GM04503 (cell line): Measurements from ENCODE around the gene SLC24A3.

Experiments
- DNase-seq: peaks from one replicate; pipeline ENCODE4 v3.0.0-alpha.2; 2012; ENCODE audit warnings: low read depth

Gene SLC24A3

GRCh38 chr20:19241440-19241839 is 29.0 kb downstream of the SLC24A3 start:
- DNase-seq: no peak

- no peak for DNase-seq
Observed at GRCh38 chr20:19244291-19244690, 31.8 kb downstream of the SLC24A3 start.

GRCh38 chr20:19249106-19249879 is 36.9 kb downstream of the SLC24A3 start:
- DNase-seq: no peak

- no peak for DNase-seq
Observed at GRCh38 chr20:19250346-19250745, 37.9 kb downstream of the SLC24A3 start.

DNA sequence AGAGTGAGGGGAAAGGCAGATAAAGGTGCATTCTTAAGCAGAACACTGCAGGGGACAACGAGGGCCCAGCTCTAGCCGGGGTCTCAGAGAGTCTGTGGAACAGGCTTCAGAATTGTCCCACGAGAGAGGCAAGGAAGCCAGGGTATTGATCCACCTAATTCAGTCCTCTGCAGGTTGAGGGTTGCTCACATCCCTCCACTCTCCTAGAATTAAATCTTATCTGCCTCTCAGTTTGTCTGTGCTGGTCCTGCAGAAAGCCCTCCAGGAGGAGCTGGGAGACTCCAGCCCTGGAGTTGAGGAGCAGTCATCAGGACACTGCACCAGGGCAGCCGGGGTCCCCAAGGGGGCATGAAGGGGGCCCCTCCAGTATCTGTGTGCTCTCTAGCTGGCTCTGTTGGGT is 39.1 kb downstream of the SLC24A3 start:
- DNase-seq: no peak

- DNase-seq: no peak
Observed at GRCh38 chr20:19251958-19252357, 39.5 kb downstream of the SLC24A3 start.

DNA sequence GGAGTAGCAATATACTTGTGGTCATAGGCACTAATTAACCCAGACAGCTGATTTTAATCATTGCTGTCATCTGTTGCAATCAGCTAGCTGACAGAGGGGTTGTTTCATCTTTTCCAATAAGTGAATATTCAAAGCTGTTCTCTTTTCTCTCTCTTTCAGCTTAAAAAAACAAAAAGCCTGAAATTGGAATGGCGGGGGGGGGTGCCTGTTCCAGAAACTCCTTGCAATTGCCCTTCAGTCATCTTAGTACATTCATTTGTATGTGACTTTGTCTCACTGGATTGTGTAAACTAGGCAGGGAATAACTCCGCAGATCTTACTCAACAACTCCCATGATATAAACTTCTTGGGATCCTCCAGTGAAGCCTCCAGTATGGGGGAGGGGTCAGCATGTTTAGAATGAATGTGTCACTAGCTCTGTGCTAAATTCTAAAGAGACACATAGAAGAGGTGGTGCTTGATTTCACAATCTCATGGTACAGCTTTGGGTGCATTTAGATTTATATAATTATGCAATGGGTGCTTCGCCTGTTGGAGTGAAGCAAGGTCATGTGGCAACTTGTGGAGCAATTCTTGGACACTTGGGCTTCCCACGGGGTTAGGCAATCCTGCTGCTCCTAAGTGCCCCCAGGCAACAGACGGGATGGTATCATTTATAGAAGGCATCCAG is 40.1 kb downstream of the SLC24A3 start:
- no peak for DNase-seq

DNA sequence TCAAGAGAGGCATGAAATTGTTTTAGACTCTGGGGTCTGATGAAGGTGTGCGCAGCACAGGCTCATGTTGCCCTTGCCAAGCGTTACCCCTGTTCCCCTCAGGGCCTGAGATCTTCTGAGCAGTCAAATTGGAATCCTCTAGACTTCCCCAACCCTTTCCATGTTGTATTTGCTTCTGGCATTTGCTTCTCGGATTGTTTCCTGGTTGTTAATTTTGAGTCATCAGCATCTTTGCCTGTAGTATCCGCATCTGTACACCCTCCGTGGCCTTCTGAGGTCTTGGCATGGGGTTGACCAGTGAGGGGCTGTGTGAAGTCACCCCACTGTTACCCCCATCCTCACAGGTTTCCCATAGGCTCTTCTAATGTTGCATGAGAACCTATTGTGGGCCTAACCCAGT is 40.9 kb downstream of the SLC24A3 start:
- no peak for DNase-seq

DNA sequence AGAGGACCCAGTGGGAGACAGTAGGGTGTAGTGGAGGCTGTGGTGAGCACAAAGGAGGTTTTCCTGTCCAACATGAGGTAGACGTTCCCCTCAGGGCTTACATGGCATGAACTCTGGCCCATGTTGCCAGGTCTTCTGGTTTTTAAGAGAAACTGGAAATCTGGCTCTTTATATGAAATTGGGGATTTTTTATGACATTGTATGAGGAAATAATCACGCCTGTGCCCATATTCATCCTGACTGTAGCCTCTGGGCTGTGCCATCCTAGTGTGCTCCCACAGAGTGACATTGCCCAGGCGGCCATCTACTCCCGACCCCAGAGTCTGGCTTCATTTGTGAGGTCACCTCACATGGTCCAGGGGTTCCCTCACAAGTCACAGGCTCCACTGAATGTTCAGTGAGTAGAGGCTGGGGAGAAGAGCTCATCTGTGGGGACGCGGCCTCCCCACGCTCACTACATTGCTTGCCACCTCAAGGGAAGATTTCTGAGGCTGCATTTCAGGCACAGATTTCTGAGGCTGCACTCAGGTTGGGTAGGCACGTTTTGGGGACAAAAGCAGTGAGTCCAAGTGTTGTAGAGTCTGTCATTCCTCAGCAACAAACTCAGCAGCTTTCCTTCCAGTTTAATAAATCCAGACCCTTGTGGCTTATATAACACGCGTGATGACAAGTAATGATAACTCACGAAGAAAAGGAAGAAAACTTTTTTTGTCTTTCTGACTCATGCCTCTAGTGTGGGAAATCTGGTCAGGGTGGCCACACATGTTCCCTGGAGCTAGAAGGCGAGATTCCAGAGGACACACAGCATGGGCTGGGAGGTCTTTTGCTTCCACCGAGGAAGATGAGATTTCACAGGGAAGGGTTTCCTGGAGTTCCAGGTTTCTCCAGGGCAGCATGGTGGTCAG is 41.7 kb downstream of the SLC24A3 start:
- DNase-seq: no peak

GRCh38 chr20:19254956-19255355 is 42.5 kb downstream of the SLC24A3 start:
- no peak for DNase-seq

DNA sequence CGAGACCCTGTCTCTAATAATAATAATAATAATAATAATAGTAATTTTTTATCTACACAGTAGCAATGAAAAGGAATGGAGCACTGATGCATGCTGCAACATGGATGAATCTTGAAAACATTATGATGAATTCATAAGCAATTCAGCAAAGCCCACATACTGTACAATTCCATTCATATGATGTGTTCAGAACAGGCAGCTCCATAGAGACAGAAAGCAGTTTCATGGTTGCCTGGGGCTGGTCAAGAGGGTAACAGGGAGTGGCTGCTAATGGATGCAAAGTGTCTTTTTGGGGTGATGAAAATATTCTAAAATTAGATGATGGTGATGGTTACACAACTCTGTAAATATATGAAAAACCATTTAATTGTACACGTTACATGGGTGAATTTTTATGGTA is 43.6 kb downstream of the SLC24A3 start:
- DNase-seq: no peak

DNA sequence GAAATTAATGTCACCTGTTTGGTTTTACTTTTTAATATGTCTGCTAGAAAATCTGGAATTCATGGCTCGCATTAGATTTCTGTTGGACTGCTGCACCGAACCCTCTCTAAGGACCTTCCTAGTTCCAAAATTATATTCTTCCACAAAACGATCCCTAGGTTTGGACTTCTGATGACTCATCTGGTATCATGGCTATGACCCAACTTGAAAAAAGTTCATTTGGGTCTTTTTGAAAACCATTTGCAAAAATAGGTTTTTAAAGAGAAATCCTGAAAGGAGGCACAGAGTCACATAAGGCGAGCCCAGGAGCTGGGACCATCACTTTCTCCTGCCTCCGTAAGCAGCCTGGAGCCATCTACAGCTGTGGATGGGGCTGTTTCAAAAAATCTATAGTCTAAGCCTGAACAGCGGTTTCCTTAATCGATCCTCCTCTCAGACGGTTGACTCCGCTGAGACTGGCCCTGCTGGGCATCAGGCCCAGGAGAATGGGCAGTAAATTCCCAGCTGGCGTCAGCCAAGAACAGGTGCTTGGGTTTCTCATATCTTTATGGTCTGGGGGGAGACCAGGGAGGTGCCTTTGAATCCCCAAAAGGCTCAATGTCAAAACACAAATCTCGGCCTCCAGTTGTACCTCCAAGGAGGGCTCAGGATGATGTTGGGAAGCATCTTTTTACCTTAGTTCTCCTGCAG is 44.6 kb downstream of the SLC24A3 start:
- no peak for DNase-seq

GRCh38 chr20:19257865-19258264 is 45.4 kb downstream of the SLC24A3 start:
- DNase-seq: no peak

DNA sequence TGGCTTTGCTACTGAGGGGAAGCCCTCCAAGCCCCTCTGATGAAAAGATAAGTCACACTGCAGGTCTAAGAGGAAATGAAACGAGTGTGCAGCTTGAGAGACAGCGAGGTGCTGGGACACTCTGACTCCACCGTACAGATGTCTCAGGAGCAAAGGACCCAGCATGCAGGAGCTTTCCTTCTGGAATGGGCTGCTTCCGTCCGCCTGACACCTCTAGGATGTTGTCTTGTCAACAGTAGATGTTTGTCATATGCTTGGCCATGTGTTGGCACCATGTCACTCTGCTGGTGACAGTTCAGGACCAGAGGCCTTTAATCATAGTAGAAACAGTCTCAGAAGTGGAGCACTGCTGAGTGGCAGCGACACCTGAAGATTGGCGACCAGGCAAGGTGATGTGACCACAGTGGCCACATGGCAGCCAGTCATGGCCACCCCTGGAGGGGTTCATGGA is 46.7 kb downstream of the SLC24A3 start:
- DNase-seq: no peak

- no peak for DNase-seq
Observed at GRCh38 chr20:19260412-19261090, 48.1 kb downstream of the SLC24A3 start.

GRCh38 chr20:19264191-19264590 is 51.7 kb downstream of the SLC24A3 start:
- DNase-seq: no peak

GRCh38 chr20:19265646-19266374 is 53.4 kb downstream of the SLC24A3 start:
- no peak for DNase-seq

DNA sequence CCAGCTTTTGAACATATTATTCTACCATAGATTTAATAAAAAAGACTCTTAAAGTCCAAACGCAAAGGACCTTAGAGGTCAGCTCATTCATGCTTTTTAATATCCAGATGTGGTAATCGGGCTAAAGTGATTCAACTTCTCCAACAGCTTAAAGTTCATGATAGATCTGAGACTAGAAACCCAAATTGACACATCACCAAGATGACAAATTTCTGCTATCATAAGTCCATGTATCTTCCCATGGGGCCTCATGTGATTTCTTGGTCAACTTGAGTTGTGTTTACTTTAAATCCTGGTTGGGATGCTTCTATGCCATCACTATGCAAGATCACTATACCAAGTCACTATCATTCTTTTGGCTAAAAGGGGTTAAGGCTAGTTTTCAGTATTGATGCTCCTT is 56.0 kb downstream of the SLC24A3 start:
- no peak for DNase-seq

- DNase-seq: no peak
Observed at GRCh38 chr20:19269737-19270340, 57.4 kb downstream of the SLC24A3 start.
